NCI-H1930 (cell line): ENCODE measurements around the gene GFER.
A peak's percentile ranks its signal among the peaks of the same experiment; 100 is the strongest.
"Not testable (repeated sequence)": the region's sequence is repeated elsewhere in the genome, so short reads cannot be mapped to it uniquely, and the experiment has no call there.

Source experiments
- DNase-seq, 2 experiments: peaks; one replicate each; lab custom pipeline; 2025; lab: John Stamatoyannopoulos, UW

GFER gene

GRCh38 chr16:2005646-2006045 is 21.7 kb downstream of the GFER start:
- no peak for DNase-seq

DNA sequence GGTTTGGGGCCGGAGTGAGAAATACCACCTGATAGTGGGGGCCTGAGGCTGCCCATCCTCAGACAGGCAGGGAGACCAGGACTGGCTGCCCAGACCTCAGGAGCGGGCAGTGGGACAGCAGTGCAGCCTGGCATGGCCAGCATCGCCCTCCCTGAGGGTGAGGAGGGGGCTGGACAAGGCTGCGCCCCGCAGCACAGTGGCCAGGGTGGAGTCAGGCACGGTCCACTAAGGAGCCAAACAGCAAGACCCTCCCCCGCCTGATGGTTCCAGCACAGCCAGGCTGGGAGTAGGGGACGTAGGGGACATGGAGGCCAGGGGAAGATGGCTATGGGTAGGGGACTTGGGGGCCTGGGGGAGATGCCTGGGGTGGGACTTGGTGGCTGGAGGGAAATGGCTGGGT is 22.3 kb downstream of the GFER start:
- DNase-seq = no peak

- no peak for DNase-seq
Measured at GRCh38 chr16:2007081-2007836, 23.3 kb downstream of the GFER start.

- DNase-seq = no peak
Measured at GRCh38 chr16:2008009-2008526, 24.1 kb downstream of the GFER start.

GRCh38 chr16:2008631-2009163 is 24.7 kb downstream of the GFER start:
- DNase-seq = no peak

DNA sequence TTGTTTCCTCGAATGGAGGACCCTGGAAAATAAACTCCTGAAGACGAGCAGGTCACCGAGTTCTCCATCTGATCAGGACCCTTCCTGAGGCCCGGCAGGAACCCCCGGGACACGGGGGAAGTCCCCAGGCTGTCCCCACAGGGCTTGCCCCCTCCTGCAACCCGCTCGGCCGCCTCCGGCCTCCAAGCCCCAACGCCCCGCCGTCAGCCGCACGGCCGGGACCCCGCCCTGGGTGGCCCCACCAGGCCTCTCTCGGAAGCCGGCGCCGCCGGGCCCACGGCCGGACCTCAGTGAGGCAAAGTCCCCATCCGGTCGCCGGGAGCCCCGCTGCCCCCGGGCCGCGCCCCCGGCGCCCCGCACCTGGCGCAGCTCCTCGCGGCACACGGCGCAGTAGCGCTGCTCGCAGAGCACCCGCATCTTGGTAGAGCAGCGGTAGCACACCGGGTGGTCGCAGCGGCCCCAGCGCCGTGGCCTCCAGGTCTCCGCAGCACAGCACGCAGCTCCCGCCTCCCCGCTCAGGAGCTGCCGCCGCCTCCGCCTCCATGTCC is 25.2 kb downstream of the GFER start:
- DNase-seq = no peak

DNA sequence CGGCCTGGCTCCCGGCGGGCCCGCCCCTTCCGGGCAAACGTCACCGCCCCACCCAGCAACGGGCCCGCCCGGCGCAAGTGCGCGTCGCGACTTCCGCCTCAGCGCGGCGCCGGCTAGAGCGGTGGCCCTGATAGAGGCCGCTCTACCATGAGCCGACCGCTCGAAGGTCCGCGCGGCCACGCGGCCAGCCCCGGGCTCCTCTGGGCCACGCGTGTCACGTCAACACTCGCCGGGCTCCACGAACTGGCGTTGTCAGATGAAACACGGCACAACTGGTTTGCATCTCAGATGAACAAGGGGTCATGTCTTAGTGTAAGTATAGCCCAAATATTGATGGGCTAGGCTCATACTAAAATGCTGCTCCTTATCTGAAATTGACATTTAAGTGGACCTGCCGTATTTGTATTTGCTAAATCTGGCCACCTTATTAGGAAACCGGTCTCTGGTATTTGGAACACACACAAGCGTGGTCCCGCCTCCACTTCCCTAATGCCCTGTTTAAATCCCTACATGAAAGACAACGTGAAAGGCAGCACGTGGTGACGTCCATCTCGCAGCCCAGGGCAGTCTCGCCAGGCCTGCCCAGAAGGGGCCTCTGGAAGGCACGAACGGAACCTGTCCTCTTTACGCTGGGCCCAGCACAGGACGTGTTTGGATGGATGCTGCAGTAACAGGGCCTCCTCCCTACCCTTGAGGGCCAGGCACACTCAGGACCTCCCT is 26.0 kb downstream of the GFER start, which contains the start of gene ZNF598:
Gene ZNF598 (minus strand): TSS at position 31 of the 720 bp plus-strand sequence.
- DNase-seq = peak; percentile 84 to 93

GRCh38 chr16:2011726-2012125 is 27.7 kb downstream of the GFER start:
- DNase-seq = not testable (repeated sequence)

DNA sequence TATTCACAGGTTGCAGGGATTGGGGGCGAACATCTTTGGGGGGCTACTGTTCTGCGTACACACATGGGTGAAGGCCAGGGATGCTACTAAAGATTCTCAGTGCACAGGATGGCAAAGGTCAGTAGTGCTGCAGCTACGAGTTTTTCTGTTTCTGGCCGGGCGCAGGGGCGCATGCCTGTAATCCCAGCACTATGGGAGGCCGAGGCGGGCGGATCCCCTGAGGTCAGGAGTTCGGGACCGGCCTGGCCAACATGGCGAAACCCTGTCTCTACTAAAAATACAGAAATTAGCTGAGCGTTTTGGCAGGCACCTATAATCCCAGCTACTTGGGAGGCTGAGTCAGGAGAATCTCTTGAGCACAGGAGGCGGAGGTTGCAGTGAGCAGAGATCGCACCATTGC is 29.5 kb downstream of the GFER start:
- no peak for DNase-seq

DNA sequence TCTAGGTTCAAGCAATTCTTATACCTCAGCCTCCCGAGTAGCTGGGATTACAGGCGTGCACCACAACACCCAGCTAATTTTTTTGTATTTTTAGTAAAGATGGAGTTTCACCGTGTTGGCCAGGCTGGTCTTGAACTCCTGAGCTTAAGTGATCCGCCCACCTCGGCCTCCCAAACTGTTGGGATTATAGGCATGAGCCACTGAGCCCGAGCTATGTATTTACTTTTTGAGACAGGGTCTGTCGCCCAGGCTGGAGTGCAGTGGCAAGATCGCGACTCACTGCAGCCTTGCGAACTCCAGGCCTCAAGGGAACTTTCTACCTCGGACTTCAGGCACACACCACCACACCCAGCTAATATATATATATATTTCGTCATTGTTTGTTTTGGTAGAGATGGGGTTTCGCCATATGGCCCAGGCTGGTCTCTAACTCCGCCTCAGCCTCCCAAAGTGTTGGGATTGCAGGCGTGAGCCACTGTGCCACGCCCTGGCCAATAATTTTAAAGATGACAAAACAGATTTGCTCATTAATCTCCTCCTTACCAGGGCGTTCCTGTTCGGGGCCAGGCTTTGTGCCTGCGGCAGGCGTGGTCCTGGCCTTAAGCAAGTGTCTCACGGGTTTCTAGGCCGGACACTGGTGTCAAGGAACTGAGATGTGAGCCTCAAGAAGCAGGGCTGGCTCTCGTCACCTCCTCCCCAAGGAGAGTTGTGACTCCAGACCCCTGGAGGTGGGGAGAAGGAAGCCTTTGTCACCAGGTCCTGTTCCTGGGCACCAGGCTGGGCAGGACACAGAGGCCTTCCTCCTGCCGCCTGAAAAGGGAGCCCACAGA is 31.3 kb downstream of the GFER start:
- no peak for DNase-seq

DNA sequence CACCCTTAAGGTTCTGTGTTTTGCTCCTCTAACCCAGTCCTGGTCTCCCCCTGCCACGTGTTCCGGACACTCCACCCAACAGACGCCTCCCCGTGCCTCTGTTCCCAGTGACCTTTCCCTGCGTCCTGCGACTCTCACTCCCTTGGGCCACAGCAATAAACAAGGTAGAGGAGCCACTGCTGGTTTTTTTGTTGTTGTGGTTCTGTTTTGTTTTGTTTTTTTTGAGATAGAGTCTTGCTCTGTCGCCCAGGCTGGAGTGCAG is 31.9 kb downstream of the GFER start:
- DNase-seq = no peak

DNA sequence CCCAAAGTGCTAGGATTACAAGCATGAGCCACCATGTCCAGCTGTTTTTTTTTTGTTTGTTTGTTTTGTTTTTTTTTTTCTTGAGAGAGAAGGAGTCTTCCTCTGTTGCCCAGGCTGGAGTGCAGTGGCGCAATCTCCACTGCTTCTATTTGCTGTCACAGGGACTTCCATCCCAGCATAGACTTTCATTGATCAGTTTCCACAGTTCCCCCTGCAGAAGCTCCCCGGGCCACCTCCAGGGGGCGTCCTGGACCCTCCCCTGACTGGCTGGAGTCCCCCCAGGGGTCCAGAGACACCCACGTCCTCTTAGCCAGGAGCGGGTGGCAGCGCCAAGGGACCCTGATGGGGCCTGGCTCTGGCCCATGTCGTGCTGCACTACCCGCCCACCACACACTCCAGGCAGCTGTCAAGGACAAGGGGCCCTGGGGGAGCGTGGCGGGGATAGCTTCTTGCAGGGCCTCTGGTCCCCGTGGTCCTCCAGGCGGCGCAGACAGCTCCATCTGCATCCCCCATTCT is 32.5 kb downstream of the GFER start:
- DNase-seq = peak in 1 of 2 experiments; percentile 54

DNA sequence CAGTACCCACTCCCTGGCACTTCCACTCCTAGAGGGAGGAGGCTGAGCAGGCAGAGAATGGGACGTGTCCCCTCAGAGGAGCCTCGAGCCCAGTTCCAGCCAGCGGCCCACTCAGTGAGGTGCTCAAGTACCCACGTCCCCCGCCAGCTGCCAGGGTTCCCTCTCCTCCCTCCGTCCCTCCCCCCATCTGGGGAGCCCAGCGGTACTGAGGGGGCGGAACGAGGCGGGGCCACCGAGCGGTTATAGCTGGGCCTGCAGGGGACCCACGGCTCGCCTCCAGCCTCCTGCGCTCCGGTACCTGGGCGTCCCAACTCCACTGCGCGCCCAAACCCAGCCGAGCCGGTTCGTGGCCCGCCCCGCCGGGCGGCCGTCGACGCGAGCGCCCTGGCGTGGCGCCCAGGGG is 35.5 kb downstream of the GFER start, which contains the start of gene NPW:
Gene NPW (plus strand): TSS at position 268 of the 403 bp plus-strand sequence.
- no peak for DNase-seq

- DNase-seq = no peak
Measured at GRCh38 chr16:2019921-2020831, 36.2 kb downstream of the GFER start.

DNA sequence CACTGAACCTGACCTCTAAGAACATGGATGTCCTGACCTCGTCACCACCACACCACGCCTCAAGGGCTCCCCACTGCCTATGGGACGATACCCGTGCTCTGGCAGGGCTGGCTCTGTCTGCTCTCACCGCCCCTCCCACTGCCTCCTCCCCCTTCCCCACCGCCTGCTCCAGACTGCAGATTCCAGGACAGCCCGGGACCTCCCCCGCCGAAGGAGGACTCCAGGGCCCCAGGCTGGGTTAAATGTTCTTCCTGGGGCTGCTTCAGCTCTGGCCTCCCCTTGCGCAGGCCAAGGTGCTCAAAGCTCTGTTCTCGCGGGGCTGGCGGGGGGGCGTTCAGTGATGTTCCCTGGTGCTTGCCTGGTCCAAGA is 38.7 kb downstream of the GFER start:
- no peak for DNase-seq

DNA sequence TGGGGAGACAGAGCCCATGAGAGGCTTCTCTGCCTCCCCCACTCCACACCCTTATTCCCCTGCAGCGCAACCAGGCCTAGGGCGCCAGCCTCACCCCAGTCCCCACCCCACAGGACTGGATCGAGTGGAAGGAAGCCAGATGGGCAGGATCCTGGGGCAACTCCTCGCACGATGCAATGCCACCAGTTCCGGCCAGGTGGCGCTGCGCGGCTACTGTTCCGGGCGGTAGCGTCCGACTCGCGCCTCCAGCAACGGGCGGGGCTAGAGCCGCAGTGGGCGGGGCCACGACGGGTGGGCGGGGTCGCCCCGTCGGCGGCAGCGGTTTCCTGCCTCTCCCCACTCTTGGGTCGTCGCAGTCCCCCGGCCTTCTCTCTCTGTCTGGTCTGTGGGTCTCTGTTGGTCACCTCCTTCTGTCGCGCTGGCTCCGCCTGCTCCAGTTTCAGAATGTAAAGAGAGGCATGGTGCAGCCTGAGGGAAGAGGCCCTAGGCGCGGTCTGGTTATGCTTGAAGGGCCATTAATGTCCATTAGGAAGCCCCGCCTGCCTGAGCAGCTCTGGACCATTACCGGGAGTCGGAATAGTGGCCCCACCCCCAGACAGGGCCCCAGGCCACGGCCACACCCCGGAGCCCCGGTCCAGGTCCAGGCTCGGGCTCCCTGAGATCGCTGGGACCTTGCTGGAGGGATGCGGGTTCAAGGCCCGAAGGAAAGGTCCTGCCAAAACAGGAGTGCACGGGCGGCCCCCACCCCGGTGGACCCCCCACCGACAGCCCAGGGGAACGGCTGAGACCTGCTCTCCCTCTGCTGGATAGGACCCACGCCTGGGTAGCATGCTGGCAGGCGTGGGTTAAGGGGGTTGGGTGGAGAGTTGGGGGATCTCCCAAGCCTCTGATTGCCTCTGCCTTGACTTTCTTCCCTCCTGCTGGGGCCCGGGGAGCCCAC is 39.4 kb downstream of the GFER start:
- DNase-seq = peak; percentile 81 to 88

DNA sequence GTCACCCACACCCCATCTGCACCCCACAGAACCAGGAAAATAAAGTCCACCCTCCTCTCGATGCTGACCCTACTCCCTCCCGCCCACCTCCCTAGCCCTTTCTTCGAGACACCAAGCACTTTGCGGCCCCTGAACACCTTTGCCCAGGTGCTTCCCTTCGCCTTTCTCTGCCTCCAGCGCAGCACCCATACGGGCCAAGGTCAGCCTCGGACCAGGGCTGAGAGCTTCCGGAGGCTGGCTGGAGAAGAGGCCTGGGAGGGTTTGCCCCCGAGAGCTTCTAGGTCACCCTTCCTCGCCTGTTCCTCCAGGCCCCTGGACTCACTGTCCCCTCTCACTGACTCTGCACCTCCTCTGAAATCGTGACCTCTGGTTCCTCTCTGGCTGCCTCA is 40.0 kb downstream of the GFER start:
- DNase-seq = no peak

GRCh38 chr16:2025251-2025650 is 41.3 kb downstream of the GFER start:
- DNase-seq = no peak

GRCh38 chr16:2025878-2026460 is 42.0 kb downstream of the GFER start:
- DNase-seq = no peak
